Cardiac fibroblast (primary cell): ENCODE data around the gene GNG14.

Source experiments
- DNase-seq, 2 donors: peaks; one replicate each; pipeline versions ENCODE4 v3.0.0 to v3.0.0-alpha.2; 2010; ENCODE audit warnings: low read depth in 2 of 2
- H3K4me3 ChIP-seq, 2 donors: replicated peaks in 1 of 2; 1 replicate in 1 of 2; 2 replicates in 1 of 2; pipeline ENCODE4 v1.5.1; 2011; ENCODE audit warnings: low read depth in 2 of 2, low read length in 2 of 2, mild to moderate bottlenecking in 2 of 2, moderate library complexity in 1 of 2
- TF ChIP-seq, protein P1 (sequence below): IDR thresholded peaks from one replicate; pipeline ENCODE4 v1.5.1; 2011; ENCODE audit warnings: low read depth, mild to moderate bottlenecking, low read length, inconsistent platforms

The GNG14 gene

GRCh38 chr19:12666265-12667048 lies 21.3 kb upstream of the GNG14 start, which contains the start of the genes MAN2B1 and WDR83:
TSS of gene MAN2B1 (minus strand) at chr19:12666742. CDS start at chr19:12666701, 41 bp downstream.
TSS of gene WDR83 (plus strand) at chr19:12666807. CDS start at chr19:12669791, 2,984 bp downstream.
- TF ChIP-seq, protein P1, sequence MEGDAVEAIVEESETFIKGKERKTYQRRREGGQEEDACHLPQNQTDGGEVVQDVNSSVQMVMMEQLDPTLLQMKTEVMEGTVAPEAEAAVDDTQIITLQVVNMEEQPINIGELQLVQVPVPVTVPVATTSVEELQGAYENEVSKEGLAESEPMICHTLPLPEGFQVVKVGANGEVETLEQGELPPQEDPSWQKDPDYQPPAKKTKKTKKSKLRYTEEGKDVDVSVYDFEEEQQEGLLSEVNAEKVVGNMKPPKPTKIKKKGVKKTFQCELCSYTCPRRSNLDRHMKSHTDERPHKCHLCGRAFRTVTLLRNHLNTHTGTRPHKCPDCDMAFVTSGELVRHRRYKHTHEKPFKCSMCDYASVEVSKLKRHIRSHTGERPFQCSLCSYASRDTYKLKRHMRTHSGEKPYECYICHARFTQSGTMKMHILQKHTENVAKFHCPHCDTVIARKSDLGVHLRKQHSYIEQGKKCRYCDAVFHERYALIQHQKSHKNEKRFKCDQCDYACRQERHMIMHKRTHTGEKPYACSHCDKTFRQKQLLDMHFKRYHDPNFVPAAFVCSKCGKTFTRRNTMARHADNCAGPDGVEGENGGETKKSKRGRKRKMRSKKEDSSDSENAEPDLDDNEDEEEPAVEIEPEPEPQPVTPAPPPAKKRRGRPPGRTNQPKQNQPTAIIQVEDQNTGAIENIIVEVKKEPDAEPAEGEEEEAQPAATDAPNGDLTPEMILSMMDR, result no peak
- peak; percentile 59 to 67 for DNase-seq
- peak within 1 kb of the TSS; percentile 80 to 88 for H3K4me3 ChIP-seq

DNA sequence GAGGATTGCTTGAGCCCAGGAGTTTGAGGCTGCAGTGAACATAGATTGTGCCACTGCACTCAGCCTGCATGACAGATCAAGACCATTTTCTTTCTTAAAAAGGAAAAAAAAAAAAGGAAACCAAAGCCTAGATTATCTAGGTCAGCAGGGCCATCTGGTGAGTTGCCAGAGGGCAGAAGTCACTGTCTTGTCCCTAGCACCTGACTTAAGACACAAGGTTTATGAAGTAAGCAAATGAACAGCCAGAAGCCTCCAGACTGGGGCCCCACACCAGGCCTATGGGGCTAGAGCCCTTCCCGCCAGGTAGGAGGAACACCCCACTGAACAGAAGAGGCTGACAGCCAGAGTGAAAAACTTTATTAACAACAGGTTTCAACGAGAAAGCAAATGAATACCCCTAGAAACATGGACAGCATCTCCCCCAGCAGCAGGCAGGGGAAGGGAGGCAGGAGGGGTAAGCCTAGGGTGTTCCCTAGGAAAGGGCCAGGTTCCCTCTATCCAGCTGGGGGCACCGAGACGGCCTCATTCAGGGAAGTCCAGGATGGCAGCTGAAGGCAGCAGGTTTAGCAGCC lies 20.0 kb upstream of the GNG14 start:
- peak overlapping the region in 1 of 2 donors; percentile 96 for H3K4me3 ChIP-seq
- no peak for DNase-seq
- TF ChIP-seq, protein P1, result no peak

GRCh38 chr19:12668346-12668745 lies 19.5 kb upstream of the GNG14 start:
- TF ChIP-seq, protein P1, result no peak
- DNase-seq, result no peak
- peak overlapping the region; percentile 96 to 98 for H3K4me3 ChIP-seq

DNA sequence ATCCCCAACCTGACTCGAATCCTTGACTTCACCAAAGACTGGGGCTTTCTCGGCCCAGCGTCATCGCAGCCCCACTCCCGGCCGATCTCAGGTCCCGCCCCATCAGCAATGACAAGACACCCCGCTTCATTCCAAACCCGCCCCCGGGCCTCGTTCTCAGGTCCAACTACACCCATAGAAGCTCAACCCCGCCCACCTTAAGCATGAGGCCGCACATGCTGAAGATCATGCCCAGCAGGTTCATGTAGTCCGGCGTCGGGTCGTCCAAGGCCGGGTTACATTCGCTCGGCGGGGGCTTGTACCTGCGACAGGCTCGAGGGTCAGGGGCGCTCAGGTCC lies 18.9 kb upstream of the GNG14 start:
- peak; percentile 57 to 64 for DNase-seq
- TF ChIP-seq, protein P1, result no peak

GRCh38 chr19:12669270-12670158 lies 18.3 kb upstream of the GNG14 start:
- H3K4me3 ChIP-seq, result peak overlapping the region; percentile 96 to 98
- TF ChIP-seq, protein P1, result no peak
- peak; percentile 89 to 91 for DNase-seq

More for the DNA sequence above, 18.9 kb upstream of the GNG14 start:
- peak overlapping the region; percentile 96 to 98 for H3K4me3 ChIP-seq

DNA sequence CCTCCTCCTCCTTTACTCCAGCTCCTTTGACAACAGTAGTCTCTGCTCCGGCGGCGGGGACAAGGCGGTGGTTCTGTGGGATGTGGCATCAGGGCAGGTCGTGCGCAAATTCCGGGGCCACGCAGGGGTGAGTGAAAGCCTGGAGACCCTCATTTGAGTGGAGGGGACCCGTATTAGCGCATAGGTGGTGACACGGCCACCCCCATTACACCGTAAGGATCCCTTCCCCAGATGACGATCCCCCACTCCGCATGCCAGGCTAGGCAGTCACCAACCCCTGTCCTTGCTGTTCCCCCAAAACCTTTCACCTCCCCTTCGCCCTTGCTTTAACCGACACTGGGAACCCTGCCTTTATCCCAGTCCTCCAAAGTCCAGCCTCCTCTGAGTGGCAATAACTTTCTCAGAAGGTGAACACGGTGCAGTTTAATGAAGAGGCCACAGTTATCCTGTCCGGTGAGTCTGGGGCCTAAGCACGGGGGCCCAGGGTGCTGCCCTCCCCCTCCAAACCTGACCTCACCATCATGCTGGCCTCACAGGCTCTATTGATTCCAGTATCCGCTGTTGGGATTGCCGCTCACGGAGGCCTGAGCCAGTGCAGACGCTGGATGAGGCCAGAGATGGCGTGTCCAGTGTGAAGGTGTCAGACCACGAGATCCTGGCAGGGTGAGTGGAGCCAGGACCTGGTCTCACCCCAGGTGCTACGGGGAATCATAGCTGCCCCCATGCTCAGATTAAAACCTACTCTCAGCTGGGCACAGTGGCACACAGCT lies 17.5 kb upstream of the GNG14 start:
- no peak for DNase-seq
- H3K4me3 ChIP-seq, result peak overlapping the region; percentile 96 to 98
- TF ChIP-seq, protein P1, result no peak
